HL-60 (cell line): ENCODE measurements around the gene SUPT7L.

Source experiments
- DNase-seq, 2 experiments: peaks; one replicate each; pipeline ENCODE4 v3.0.0-alpha.2; 2010 to 2020; ENCODE audit warnings: low read depth in 1 of 2, low spot score in 1 of 2
- H3K27ac ChIP-seq: fragments of 250-450 bp; sonication (Bioruptor Pico); replicated peaks from 2 replicates; pipeline ENCODE4 v1.5.1; 2020; ENCODE audit warnings: mild to moderate bottlenecking, moderate library complexity
- H3K27me3 ChIP-seq: fragments of 250-450 bp; sonication (Bioruptor Pico); 2 replicates; pipeline ENCODE4 v1.5.1; 2021; ENCODE audit warnings: mild to moderate bottlenecking, moderate library complexity; ENCODE audit not compliant: insufficient read depth, poor library complexity, severe bottlenecking
- H3K4me3 ChIP-seq: replicated peaks from 2 replicates; pipeline ENCODE4 v1.5.1; 2011; ENCODE audit warnings: mild to moderate bottlenecking, control low read depth, low read length; ENCODE audit not compliant: insufficient read depth
- GABPA ChIP-seq: IDR thresholded peaks from 2 replicates; pipeline ENCODE4 v1.6.1; 2012; ENCODE audit warnings: low read depth
- POLR2AphosphoS5 ChIP-seq: IDR thresholded peaks from 2 replicates; pipeline ENCODE4 v1.6.1; 2012; ENCODE audit warnings: low read depth
- SPI1 ChIP-seq: IDR thresholded peaks from 2 replicates; pipeline ENCODE4 v1.6.1; 2012; ENCODE audit warnings: low read depth, mild to moderate bottlenecking, borderline replicate concordance
- TF ChIP-seq, protein P1 (sequence below): IDR thresholded peaks from 2 replicates; pipeline ENCODE4 v1.6.1; 2012; ENCODE audit warnings: low read depth; ENCODE audit not compliant: insufficient replicate concordance
- TF ChIP-seq, protein P2 (sequence below): IDR thresholded peaks from one replicate; pipeline ENCODE4 v1.5.1; 2011; ENCODE audit warnings: low read length, control low read depth, inconsistent platforms; ENCODE audit not compliant: insufficient read depth

Gene SUPT7L

DNA sequence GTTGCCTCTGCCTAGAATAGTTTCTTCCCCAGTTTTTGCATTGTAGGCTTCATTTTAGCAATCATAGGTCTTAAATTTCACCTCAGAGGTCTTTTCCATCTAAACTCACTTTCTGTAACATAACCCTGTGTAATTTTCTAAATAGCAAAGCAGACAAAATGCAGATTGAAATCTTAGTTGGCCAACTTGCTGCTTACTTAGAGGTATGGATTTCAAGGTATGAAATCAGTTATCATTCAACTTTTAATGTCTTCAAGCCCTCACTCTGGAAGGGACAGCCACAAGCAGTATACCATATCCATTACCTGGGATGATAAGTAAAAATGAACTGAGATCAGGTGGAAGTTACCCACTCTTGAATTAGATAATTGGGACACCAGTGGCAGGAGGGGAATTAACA lies 38.5 kb downstream of the SUPT7L start:
- TF ChIP-seq POLR2AphosphoS5, result no peak
- TF ChIP-seq, protein P1, sequence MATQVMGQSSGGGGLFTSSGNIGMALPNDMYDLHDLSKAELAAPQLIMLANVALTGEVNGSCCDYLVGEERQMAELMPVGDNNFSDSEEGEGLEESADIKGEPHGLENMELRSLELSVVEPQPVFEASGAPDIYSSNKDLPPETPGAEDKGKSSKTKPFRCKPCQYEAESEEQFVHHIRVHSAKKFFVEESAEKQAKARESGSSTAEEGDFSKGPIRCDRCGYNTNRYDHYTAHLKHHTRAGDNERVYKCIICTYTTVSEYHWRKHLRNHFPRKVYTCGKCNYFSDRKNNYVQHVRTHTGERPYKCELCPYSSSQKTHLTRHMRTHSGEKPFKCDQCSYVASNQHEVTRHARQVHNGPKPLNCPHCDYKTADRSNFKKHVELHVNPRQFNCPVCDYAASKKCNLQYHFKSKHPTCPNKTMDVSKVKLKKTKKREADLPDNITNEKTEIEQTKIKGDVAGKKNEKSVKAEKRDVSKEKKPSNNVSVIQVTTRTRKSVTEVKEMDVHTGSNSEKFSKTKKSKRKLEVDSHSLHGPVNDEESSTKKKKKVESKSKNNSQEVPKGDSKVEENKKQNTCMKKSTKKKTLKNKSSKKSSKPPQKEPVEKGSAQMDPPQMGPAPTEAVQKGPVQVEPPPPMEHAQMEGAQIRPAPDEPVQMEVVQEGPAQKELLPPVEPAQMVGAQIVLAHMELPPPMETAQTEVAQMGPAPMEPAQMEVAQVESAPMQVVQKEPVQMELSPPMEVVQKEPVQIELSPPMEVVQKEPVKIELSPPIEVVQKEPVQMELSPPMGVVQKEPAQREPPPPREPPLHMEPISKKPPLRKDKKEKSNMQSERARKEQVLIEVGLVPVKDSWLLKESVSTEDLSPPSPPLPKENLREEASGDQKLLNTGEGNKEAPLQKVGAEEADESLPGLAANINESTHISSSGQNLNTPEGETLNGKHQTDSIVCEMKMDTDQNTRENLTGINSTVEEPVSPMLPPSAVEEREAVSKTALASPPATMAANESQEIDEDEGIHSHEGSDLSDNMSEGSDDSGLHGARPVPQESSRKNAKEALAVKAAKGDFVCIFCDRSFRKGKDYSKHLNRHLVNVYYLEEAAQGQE, result no peak
- no peak for TF ChIP-seq GABPA
- no peak overlapping the region for H3K4me3 ChIP-seq
- peak overlapping the region; percentile 8 for H3K27ac ChIP-seq
- no peak for DNase-seq
- no peaks in the 10 kb centered on the region for H3K27me3 ChIP-seq

DNA sequence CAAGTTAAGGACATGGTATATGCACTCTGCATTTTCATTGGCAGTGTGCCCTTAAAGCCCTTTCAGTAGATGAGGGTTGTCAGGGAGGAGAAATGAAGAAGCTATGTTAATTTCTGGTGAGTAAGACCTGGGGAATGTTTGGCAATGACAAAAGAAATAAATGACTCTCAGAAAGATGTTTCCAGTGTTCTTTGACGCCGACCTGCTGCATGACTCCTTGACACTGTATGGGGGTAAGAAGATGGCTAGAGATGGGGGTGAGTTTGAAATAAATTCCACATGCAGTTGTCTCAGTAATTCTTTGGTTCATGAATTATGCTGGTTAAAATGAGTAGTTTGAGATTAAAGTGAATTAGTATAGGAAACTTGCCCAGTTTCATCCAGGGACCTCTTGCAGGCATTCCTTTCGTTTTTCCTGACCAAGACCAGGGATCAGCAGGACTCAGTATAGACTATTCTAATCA lies 40.5 kb downstream of the SUPT7L start:
- no peak overlapping the region for H3K4me3 ChIP-seq
- no peak overlapping the region for H3K27ac ChIP-seq
- DNase-seq, result no peak
- H3K27me3 ChIP-seq, result no peaks in the 10 kb centered on the region
- TF ChIP-seq, protein P1, result no peak
- no peak for TF ChIP-seq POLR2AphosphoS5
- no peak for TF ChIP-seq GABPA

DNA sequence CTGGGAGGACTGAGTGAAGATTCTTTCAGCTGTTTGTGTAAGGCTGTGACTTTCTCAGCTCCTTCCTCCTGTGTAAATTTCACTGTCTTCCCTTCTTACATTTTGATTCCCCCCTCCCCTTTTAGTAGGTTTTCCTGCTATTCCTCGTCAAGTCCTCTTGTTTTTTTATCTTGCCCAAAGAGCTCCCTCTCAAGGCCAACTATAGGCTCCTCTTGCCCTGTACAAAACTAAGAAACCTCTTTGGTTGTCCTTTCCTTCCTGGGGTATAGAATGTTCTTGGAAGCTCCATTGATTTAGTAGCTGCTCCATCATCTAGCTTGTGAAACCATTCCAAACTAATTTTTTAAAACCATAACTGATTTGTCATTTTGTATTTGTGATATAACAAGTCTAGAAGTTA lies 41.9 kb downstream of the SUPT7L start:
- Histone ChIP-seq H3K4me3 (no peak overlapping the region), H3K27me3 (no peaks in the 10 kb centered on the region), H3K27ac (no peak overlapping the region)
- no peak for DNase-seq
- no peak for TF ChIP-seq SPI1
- TF ChIP-seq GABPA, result no peak
- TF ChIP-seq, protein P1, result no peak
- TF ChIP-seq POLR2AphosphoS5, result no peak
- TF ChIP-seq, protein P2, sequence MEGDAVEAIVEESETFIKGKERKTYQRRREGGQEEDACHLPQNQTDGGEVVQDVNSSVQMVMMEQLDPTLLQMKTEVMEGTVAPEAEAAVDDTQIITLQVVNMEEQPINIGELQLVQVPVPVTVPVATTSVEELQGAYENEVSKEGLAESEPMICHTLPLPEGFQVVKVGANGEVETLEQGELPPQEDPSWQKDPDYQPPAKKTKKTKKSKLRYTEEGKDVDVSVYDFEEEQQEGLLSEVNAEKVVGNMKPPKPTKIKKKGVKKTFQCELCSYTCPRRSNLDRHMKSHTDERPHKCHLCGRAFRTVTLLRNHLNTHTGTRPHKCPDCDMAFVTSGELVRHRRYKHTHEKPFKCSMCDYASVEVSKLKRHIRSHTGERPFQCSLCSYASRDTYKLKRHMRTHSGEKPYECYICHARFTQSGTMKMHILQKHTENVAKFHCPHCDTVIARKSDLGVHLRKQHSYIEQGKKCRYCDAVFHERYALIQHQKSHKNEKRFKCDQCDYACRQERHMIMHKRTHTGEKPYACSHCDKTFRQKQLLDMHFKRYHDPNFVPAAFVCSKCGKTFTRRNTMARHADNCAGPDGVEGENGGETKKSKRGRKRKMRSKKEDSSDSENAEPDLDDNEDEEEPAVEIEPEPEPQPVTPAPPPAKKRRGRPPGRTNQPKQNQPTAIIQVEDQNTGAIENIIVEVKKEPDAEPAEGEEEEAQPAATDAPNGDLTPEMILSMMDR, result no peak

DNA sequence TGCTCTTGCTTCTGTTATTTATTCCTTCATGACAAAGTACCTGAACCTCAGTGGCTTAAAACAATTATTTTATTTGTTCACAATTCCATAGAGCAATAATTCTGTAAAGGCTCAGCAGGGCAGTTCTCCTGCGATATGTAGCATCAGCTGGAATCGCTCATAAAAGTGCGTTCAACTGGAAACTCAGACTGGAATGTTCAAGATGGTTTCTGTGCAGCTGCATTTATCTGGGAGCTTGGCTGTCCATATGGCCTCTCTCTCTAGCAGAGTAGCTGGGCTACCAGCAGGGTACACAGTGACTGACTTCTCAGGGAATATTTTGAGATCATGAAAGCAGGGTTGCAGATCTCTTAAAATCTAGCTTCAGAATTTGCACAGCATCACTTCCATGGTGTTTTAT lies 48.1 kb downstream of the SUPT7L start:
- Histone ChIP-seq H3K27ac (no peak overlapping the region), H3K27me3 (no peaks in the 10 kb centered on the region), H3K4me3 (no peak overlapping the region)
- TF ChIP-seq POLR2AphosphoS5 (no peak), SPI1 (no peak), GABPA (no peak)
- TF ChIP-seq, protein P1, result no peak
- TF ChIP-seq, protein P2, result no peak
- no peak for DNase-seq
